NCI-H146 (cell line): ENCODE results near the gene IGHMBP2.
A peak's percentile ranks its signal among the peaks of the same experiment; 100 is the strongest.

Experiments used
- DNase-seq: peaks from one replicate; lab custom pipeline; 2025; lab: John Stamatoyannopoulos, UW

Gene IGHMBP2

GRCh38 chr11:68939583-68940555 lies 36.2 kb downstream of the IGHMBP2 start:
- no peak for DNase-seq

GRCh38 chr11:68940651-68941323 lies 37.1 kb downstream of the IGHMBP2 start:
- DNase-seq: no peak

GRCh38 chr11:68941324-68942094 lies 37.8 kb downstream of the IGHMBP2 start:
- DNase-seq: no peak

- DNase-seq: no peak
Observed at GRCh38 chr11:68942095-68942620, 38.5 kb downstream of the IGHMBP2 start.

GRCh38 chr11:68942751-68943271 lies 39.1 kb downstream of the IGHMBP2 start:
- DNase-seq: no peak

DNA sequence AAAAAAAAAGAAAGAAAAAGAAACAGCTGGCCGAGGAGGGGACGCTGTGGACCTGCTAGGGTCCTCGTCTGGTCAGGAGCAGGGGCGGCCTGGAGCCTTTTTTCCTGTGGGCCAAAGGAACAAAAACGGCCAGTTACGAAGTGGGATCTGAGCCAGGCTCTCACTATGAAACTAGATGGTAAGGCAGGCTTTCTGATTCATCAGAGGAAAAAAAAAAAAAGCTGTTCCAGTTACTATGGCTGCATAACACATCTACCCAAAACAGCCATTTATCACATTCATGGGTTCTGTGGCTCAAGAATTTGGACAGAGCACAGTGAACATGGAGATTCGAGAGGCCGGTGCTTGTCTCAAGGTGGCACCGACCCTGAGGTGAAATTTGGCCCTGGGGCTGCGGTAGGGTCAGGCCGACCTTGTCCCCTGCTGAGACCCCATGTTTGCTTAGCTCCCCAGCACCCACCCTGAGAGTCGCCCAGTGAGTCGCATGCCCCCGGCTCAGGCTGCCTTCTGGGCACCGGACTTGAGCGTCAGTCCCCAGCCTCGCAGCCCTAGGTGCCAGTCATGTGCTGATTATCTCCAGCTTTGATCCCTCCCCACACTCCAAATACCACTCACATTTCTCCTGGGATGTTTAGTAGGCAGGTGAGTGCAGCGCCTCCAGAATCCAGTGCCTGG lies 42.9 kb downstream of the IGHMBP2 start:
- DNase-seq: no peak

DNA sequence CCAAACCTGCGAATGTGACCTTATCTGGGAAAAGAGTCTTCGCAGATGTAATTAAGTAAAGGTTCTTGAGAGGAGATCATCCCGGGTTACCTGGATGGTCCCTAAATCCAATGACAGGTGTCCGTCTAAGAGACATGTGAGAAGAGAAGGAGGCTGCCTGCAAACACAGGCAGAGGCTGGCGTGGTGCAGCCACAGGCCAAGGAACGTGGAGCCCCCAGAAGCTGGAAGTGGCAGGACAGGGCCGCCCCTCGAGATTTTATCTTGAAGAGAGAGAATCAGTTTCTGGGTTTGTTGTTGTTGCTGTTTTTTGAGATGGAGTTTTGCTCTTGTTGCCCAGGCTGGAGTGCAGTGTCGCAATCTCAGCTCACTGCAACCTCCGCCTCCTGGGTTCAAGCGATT lies 43.5 kb downstream of the IGHMBP2 start:
- DNase-seq: no peak

DNA sequence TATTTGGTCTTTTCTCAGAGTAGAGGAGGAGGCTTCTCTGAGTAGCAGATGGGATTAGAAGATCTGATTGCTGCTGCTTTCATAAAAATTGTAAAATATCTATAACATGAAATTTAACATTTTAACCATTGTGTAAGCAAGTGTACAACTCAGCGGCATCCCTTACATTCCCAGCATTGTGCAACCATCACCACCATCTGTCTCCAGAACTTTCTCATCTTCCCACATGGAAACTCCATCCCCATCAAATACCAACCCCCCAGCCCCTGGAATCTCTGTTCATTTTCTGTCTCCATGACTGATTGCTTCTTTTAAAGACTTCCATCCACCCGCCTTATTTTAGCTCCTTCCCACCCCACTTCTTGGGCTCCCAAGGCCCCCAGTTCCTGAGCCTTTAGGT lies 44.8 kb downstream of the IGHMBP2 start:
- DNase-seq: no peak

DNA sequence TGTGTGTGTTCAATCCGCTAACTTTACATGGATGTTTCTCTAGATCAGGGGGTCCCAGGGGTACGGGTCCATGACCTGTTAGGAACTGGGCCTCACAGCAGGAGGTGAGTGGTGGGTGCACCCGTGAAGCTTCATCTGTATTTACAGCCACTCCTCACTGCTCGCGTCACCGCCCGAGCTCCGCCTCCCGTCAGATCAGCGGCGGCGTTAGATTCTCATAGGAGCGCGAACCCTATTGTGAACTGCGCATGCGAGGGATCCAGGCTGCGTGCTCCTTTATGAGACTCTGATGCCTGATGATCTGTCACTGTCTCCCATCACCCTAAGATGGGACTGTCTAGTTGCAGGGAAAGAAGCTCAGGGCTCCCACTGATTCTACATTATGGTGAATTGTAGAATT lies 45.2 kb downstream of the IGHMBP2 start:
- DNase-seq: no peak

GRCh38 chr11:68950270-68950669 lies 46.6 kb downstream of the IGHMBP2 start:
- DNase-seq: peak; percentile 18

DNA sequence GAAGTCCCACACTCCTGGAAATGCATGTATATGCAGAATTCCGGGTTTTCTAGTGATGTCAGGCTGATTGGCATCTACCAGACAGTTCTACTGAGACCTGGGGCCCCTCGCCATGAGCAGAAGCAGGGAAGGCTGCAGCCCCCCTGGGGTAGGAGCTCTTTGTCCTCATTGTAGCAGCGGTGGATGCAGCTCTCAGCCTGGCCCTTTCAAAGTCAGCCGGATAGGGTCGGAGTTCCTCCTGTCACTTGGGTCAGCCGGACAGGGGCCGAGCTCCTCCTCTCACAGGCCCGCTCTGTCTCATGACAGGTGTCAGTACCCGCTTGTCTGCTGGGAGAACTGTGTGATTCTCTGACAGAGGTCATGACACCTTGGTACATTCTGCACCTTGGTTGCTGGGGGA lies 47.1 kb downstream of the IGHMBP2 start:
- DNase-seq: no peak

DNA sequence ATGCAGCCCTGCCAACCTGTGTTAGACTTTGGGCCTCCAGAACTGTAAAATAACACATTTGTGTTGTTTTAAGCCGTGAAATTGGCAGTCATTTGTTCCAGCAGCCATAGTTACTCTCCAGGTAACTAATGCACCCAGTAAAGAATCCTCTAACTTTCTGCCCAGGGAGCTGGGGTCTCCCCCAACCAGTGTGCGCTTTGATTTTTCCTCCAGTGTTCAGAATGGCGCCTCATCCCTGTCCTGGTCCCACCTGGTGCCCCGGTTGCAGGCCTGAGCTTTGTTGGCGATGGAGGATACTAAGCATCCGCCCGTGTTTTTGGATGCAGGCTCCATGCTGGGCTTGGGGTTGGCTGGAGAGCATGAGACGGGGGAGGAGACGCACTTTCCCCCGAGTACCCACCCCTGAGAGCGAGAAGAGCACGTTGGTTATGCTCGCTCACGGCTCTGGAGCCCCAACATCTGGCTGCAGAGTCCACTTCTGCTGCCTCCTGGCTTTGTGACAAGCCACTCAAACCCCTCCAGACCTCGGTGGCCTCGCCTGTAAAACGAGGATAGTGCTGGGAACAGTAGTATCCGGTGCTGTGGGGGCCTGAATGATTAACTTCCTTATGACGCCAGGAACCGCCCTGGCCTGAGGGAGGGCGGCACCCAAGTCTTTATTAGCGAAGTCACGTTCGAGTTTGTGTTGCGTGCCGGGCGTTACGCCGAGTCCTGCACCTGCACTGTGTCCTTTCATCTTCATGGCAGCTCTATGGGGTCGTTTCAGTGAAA lies 51.3 kb downstream of the IGHMBP2 start:
- peak; percentile 15 for DNase-seq

- DNase-seq: no peak
Observed at GRCh38 chr11:68955607-68955958, 51.9 kb downstream of the IGHMBP2 start.

GRCh38 chr11:68956142-68956541 lies 52.5 kb downstream of the IGHMBP2 start:
- no peak for DNase-seq

GRCh38 chr11:68956547-68957254 lies 53.0 kb downstream of the IGHMBP2 start:
- no peak for DNase-seq

DNA sequence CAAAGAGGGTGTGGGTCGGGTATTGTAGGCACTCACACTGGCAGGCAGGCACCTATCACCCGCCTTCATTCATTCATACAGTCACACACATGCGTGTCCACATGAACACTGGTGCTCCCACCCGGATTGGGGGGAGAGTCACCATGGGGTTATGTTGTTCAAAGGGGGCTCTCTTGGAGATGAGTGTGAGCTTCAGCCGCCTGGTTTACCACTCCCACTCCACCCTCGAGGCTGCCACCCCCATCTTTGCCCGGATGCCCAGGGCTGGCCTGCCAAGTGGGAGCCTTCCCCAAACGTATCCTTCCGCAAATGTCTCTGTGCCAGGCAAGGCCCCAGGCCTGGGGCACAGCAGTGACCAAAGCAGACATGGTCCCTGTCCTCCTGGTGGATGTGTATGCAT lies 54.5 kb downstream of the IGHMBP2 start:
- DNase-seq: no peak

DNA sequence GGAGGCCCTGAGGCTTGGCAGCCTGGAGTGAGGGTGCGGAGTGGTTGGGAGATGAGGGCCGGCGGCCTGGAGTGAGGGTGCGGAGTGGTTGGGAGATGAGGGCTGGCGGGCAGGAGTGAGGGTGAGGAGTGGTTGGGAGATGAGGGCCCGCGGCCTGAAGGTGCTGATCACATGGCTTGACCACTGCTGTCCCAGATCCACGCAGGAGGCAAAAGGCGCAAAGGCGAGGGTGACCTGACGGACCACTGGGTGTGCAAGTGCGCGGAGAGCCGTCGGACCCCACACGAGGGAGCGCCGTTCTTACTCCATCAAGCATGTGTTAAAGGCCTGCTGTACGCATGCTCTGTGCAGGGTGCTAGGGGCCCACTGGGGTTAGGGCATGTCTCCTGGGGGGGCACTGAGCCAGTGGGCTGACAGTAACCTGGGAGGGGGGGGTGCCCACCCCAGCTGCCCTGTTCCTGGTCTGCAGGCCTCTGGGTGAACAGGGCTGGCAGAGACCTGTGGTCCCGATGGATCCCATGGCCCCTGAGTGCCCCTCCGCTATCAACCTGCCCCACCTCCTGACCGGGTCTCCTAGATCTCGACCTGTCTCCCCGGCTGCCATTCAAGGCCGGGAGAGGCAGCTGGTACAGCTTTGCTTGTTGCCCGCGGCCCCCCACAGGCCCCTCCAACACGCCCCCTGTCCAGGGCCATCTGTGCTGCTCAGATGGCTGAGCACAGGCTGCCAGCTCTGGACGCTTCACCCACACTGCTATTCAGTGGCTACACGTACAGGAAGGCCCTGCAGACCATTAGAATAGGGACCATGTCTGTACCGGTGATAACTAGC lies 56.0 kb downstream of the IGHMBP2 start:
- no peak for DNase-seq

- no peak for DNase-seq
Observed at GRCh38 chr11:68960294-68961071, 56.8 kb downstream of the IGHMBP2 start.
